HCT116 (cell line): Measurements from ENCODE around the gene TAF10.

Experiments used
- ATF3 ChIP-seq: IDR thresholded peaks from 2 replicates; pipeline ENCODE4 v1.6.1; 2012
- CBX3 ChIP-seq: IDR thresholded peaks from 2 replicates; pipeline ENCODE4 v1.6.1; 2012; ENCODE audit warnings: low read depth
- CEBPB ChIP-seq: IDR thresholded peaks from 2 replicates; pipeline ENCODE4 v1.6.1; 2012; ENCODE audit warnings: low read depth
- EZH2 ChIP-seq: fragments of 200-600 bp; sonication (generic); IDR thresholded peaks from 2 replicates; pipeline ENCODE4 v1.6.1; 2017; ENCODE audit warnings: antibody characterized with exemption, mixed run types
- EZH2phosphoT487 ChIP-seq: fragments of 200-600 bp; IDR thresholded peaks from 2 replicates; pipeline ENCODE4 v1.6.1; 2018; ENCODE audit warnings: antibody characterized with exemption, borderline replicate concordance
- JUND ChIP-seq: IDR thresholded peaks from 2 replicates; pipeline ENCODE4 v1.6.1; 2012
- POLR2A ChIP-seq: IDR thresholded peaks from 2 replicates; pipeline ENCODE4 v1.7.0; 2011; ENCODE audit warnings: borderline replicate concordance; ENCODE audit not compliant: insufficient read depth, insufficient read length; ENCODE audit errors: extremely low read depth
- POLR2AphosphoS5 ChIP-seq: IDR thresholded peaks from 2 replicates; pipeline ENCODE4 v1.6.1; 2011; ENCODE audit warnings: mild to moderate bottlenecking, low read depth, low read length, moderate library complexity
- RAD21 ChIP-seq: IDR thresholded peaks from 2 replicates; pipeline ENCODE4 v1.6.1; 2012; ENCODE audit warnings: low read depth, mild to moderate bottlenecking
- REST ChIP-seq: IDR thresholded peaks from 2 replicates; pipeline ENCODE4 v1.6.1; 2012; ENCODE audit warnings: low read depth
- SIN3A ChIP-seq: IDR thresholded peaks from 2 replicates; pipeline ENCODE4 v1.6.1; 2012; ENCODE audit warnings: low read depth
- SP1 ChIP-seq: IDR thresholded peaks from 2 replicates; pipeline ENCODE4 v1.6.1; 2012; ENCODE audit warnings: low read depth
- ZNF274 ChIP-seq: fragments of 200-500 bp; sonication (Bioruptor generic); IDR thresholded peaks from 2 replicates; pipeline ENCODE4 v1.6.1; 2014; ENCODE audit warnings: mild to moderate bottlenecking, low read depth, low read length, inconsistent platforms
- TF ChIP-seq, protein P1 (sequence below), 3 experiments: fragments of 200-600 bp in 1 of 3; sonication (generic) in 1 of 3; IDR thresholded peaks in 2 of 3; conservative IDR thresholded peaks in 1 of 3; 2 replicates each; pipeline ENCODE4 v1.5.1; 2012 to 2017; ENCODE audit warnings: low read depth in 2 of 3, low read length in 2 of 3, antibody characterized with exemption in 1 of 3, borderline replicate concordance in 1 of 3, control low read depth in 1 of 3, mild to moderate bottlenecking in 1 of 3, mixed read lengths in 1 of 3, mixed run types in 1 of 3, moderate library complexity in 1 of 3; ENCODE audit not compliant: insufficient read depth in 1 of 3

- no peak for TF ChIP-seq EZH2
- TF ChIP-seq SIN3A: no peak
- TF ChIP-seq, protein P1, sequence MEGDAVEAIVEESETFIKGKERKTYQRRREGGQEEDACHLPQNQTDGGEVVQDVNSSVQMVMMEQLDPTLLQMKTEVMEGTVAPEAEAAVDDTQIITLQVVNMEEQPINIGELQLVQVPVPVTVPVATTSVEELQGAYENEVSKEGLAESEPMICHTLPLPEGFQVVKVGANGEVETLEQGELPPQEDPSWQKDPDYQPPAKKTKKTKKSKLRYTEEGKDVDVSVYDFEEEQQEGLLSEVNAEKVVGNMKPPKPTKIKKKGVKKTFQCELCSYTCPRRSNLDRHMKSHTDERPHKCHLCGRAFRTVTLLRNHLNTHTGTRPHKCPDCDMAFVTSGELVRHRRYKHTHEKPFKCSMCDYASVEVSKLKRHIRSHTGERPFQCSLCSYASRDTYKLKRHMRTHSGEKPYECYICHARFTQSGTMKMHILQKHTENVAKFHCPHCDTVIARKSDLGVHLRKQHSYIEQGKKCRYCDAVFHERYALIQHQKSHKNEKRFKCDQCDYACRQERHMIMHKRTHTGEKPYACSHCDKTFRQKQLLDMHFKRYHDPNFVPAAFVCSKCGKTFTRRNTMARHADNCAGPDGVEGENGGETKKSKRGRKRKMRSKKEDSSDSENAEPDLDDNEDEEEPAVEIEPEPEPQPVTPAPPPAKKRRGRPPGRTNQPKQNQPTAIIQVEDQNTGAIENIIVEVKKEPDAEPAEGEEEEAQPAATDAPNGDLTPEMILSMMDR (IDR thresholded peaks at IDR 0.05 in 2 of 3, conservative IDR thresholded peaks at IDR 0.05 in 1 of 3; ENCODE audit: borderline replicate concordance in 1 of 3, insufficient read depth in 1 of 3, low read depth in 2 of 3, low read length in 2 of 3): no peak
- TF ChIP-seq SP1: no peak
- no peak for TF ChIP-seq CEBPB
- TF ChIP-seq POLR2AphosphoS5: no peak
- no peak for TF ChIP-seq POLR2A
- no peak for TF ChIP-seq CBX3
- no peak for TF ChIP-seq EZH2phosphoT487
- TF ChIP-seq JUND: no peak
- no peak for TF ChIP-seq REST
- no peak for TF ChIP-seq ZNF274
- no peak for TF ChIP-seq ATF3
- no peak for TF ChIP-seq RAD21
These were observed 15.2 kb upstream of the TAF10 start for GRCh38 chr11:6626971-6627761.
